ENCODE measurements around the gene CMKLR1. TPM values are rescaled to one million over a fixed set of nuclear protein-coding genes. Genes with fewer than 3 reads are reported as not detected.

The CMKLR1 gene
- total RNA-seq, 1 experiment from 2014 or later: 0.15 TPM

DNA sequence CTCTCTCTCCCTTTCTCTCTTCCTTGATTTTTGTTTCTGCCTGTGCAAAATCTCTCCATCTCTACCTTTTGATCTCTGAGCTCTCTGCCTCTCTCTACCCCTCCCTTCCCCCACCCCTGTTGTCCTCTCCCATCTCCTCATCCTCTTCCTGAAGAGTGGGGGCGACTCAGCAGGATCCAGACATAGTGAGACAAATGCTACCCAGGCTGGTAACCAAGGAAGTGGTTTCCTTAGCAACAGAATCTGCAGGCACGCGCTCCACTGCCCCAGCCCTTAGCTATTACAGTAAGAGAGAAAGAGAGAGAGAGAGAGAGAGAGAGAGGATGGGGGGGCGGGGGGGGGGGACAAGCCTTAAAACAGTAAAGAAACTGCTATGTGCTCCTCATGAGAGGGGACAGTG lies 85.6 kb downstream of the CMKLR1 start:
- H2AFZ ChIP-seq (ENCODE audit: low read depth, low read length, poor library complexity, severe bottlenecking): no peak overlapping the region
- no peaks in the 10 kb centered on the region for H3K36me3 ChIP-seq (ENCODE audit: control insufficient read depth in 1 of 2, insufficient read depth in 2 of 2, low read length in 2 of 2)
- POLR2A ChIA-PET: no interaction called here
- no peak overlapping the region for H3K27ac ChIP-seq (ENCODE audit: low read depth, low read length)
- no peaks in the 10 kb centered on the region for H3K79me2 ChIP-seq (ENCODE audit: insufficient read depth, low read length)
- BruUV-seq (replicated peaks): no TSS peak
- no peaks in the 10 kb centered on the region for H3K4me1 ChIP-seq (ENCODE audit: control insufficient read depth in 1 of 2, insufficient read depth in 2 of 2, low read length in 2 of 2)
- H3K9me3 ChIP-seq (ENCODE audit: control insufficient read depth in 1 of 2, insufficient read depth in 1 of 2, low read depth in 1 of 2, low read length in 2 of 2): no peaks in the 10 kb centered on the region
- no peak overlapping the region for H3K4me3 ChIP-seq (replicated peaks in 1 of 2; ENCODE audit: low read depth in 1 of 2, low read length in 2 of 2)
- TF ChIP-seq YY1 (IDR thresholded peaks at IDR 0.05; ENCODE audit: extremely low read depth, insufficient replicate concordance, low read depth, low read length) (no peak), EZH2phosphoT487 (IDR thresholded peaks at IDR 0.05; ENCODE audit: borderline replicate concordance) (no peak), TCF7L2 (IDR thresholded peaks at IDR 0.05; ENCODE audit: borderline replicate concordance, extremely low read depth, insufficient read depth, insufficient read length) (no peak), ELF1 (IDR thresholded peaks at IDR 0.05; ENCODE audit: borderline replicate concordance, low read depth) (no peak), ZNF274 (IDR thresholded peaks at IDR 0.05; ENCODE audit: low read depth, low read length) (no peak), RAD21 (IDR thresholded peaks at IDR 0.05; ENCODE audit: low read depth) (no peak), CTCF (IDR thresholded peaks at IDR 0.05 in 2 of 3, conservative IDR thresholded peaks at IDR 0.05 in 1 of 3; ENCODE audit: borderline replicate concordance in 1 of 3, insufficient read depth in 1 of 3, low read depth in 2 of 3, low read length in 2 of 3) (no peak), EZH2 (IDR thresholded peaks at IDR 0.05) (no peak), CEBPB (IDR thresholded peaks at IDR 0.05; ENCODE audit: low read depth) (no peak), POLR2AphosphoS5 (IDR thresholded peaks at IDR 0.05; ENCODE audit: low read depth, low read length) (no peak), ZFX (IDR thresholded peaks at IDR 0.05) (no peak), SP1 (IDR thresholded peaks at IDR 0.05; ENCODE audit: low read depth) (no peak), SRF (IDR thresholded peaks at IDR 0.05; ENCODE audit: low read depth) (no peak), FOSL1 (IDR thresholded peaks at IDR 0.05; ENCODE audit: low read depth) (no peak), MAX (IDR thresholded peaks at IDR 0.05) (no peak), EGR1 (IDR thresholded peaks at IDR 0.05; ENCODE audit: low read depth) (no peak), JUND (IDR thresholded peaks at IDR 0.05) (no peak)
- TF ChIP-seq, protein P1, sequence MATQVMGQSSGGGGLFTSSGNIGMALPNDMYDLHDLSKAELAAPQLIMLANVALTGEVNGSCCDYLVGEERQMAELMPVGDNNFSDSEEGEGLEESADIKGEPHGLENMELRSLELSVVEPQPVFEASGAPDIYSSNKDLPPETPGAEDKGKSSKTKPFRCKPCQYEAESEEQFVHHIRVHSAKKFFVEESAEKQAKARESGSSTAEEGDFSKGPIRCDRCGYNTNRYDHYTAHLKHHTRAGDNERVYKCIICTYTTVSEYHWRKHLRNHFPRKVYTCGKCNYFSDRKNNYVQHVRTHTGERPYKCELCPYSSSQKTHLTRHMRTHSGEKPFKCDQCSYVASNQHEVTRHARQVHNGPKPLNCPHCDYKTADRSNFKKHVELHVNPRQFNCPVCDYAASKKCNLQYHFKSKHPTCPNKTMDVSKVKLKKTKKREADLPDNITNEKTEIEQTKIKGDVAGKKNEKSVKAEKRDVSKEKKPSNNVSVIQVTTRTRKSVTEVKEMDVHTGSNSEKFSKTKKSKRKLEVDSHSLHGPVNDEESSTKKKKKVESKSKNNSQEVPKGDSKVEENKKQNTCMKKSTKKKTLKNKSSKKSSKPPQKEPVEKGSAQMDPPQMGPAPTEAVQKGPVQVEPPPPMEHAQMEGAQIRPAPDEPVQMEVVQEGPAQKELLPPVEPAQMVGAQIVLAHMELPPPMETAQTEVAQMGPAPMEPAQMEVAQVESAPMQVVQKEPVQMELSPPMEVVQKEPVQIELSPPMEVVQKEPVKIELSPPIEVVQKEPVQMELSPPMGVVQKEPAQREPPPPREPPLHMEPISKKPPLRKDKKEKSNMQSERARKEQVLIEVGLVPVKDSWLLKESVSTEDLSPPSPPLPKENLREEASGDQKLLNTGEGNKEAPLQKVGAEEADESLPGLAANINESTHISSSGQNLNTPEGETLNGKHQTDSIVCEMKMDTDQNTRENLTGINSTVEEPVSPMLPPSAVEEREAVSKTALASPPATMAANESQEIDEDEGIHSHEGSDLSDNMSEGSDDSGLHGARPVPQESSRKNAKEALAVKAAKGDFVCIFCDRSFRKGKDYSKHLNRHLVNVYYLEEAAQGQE (IDR thresholded peaks at IDR 0.05; ENCODE audit: low read depth): no peak
- TF ChIP-seq, protein P2, sequence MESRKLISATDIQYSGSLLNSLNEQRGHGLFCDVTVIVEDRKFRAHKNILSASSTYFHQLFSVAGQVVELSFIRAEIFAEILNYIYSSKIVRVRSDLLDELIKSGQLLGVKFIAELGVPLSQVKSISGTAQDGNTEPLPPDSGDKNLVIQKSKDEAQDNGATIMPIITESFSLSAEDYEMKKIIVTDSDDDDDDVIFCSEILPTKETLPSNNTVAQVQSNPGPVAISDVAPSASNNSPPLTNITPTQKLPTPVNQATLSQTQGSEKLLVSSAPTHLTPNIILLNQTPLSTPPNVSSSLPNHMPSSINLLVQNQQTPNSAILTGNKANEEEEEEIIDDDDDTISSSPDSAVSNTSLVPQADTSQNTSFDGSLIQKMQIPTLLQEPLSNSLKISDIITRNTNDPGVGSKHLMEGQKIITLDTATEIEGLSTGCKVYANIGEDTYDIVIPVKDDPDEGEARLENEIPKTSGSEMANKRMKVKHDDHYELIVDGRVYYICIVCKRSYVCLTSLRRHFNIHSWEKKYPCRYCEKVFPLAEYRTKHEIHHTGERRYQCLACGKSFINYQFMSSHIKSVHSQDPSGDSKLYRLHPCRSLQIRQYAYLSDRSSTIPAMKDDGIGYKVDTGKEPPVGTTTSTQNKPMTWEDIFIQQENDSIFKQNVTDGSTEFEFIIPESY (IDR thresholded peaks at IDR 0.05; ENCODE audit: extremely low read depth, insufficient replicate concordance, low read length): no peak
- ATAC-seq (no peak), DNase-seq (ENCODE audit: low read depth, low spot score) (no peak)
- intact Hi-C loops (cut with micrococcal nuclease): no loop called here
- H3K27me3 ChIP-seq (ENCODE audit: insufficient read depth, low read length): peaks cover 76% of the 10 kb centered on the region
- H3K9me2 ChIP-seq (ENCODE audit: insufficient read depth): no peaks in the 10 kb centered on the region
- H3K4me2 ChIP-seq (ENCODE audit: low read length): no peak overlapping the region
- CTCF ChIA-PET: no interaction called here
- H3K9ac ChIP-seq (ENCODE audit: low read length): no peak overlapping the region
- H4K20me1 ChIP-seq (ENCODE audit: insufficient read depth): no peaks in the 10 kb centered on the region
- RAD21 ChIA-PET (ENCODE audit: low non-redundant PET in 1 of 2, low total read pairs in 2 of 2, uncharacterized antibody in 2 of 2, unreplicated experiment in 2 of 2): interaction anchor here in 1 of 2 experiments (0.6 kb wide), 1 partner anchor 258 kb away, joined by 3 read pairs; no protein-coding TSS in a partner anchor
